Right lobe of liver (tissue), 6 donors: ENCODE data around the gene PLOD3. TPM values are rescaled to one million over a fixed set of nuclear protein-coding genes. Genes with fewer than 3 reads are reported as not detected.
"Not testable (repeated sequence)": the region's sequence is repeated elsewhere in the genome, so short reads cannot be mapped to it uniquely, and the experiment has no call there.

Experiments used
- ATAC-seq, 4 donors: fragments of 200-7000 bp; cut with Tn5 transposase; one replicate each; pipeline ENCODE4 v1.9.1; 2020; ENCODE audit warnings: mild to moderate bottlenecking in 4 of 4, moderate library complexity in 4 of 4
- DNase-seq, 3 donors: peaks; one replicate each; pipeline ENCODE4 v3.0.0-alpha.2; 2020
- H3K27ac ChIP-seq, 3 donors: fragments of 200-600 bp; one replicate each; pipeline ENCODE4 v1.8.0; 2022
- H3K27me3 ChIP-seq, 2 donors: fragments of 200-600 bp; one replicate each; pipeline ENCODE4 v1.8.0; 2022
- H3K36me3 ChIP-seq, 4 donors: fragments of 200-600 bp; sonication (generic) in 1 of 4; one replicate each; pipeline versions ENCODE4 v1.5.1 to v1.8.0; 2017 to 2022; ENCODE audit warnings: control low read depth in 1 of 4
- H3K4me1 ChIP-seq, 4 donors: fragments of 200-600 bp; sonication (generic) in 1 of 4; one replicate each; pipeline versions ENCODE4 v1.5.1 to v1.8.0; 2017 to 2022; ENCODE audit warnings: control low read depth in 1 of 4
- H3K4me3 ChIP-seq, 3 donors: fragments of 200-600 bp; one replicate each; pipeline ENCODE4 v1.8.0; 2022
- H3K9me3 ChIP-seq, 4 donors: fragments of 200-600 bp; sonication (generic) in 1 of 4; one replicate each; pipeline versions ENCODE4 v1.5.1 to v1.8.0; 2017 to 2022; ENCODE audit warnings: control low read depth in 1 of 4
- POLR2A ChIP-seq: fragments of 450-650 bp; IDR thresholded peaks from one replicate; pipeline ENCODE4 v1.6.1; 2017; ENCODE audit warnings: antibody characterized with exemption, mild to moderate bottlenecking
- WGBS: methylation state at CpG from one replicate; pipeline ENCODE4 v1.1.6; 2018; ENCODE audit warnings: low coverage, low lambda C conversion rate; ENCODE audit not compliant: insufficient coverage; ENCODE audit errors: missing lambda C conversion rate; 5-methylcytosine and 5-hydroxymethylcytosine counted together
- intact Hi-C, 2 donors: fragments of 100-400 bp; cut with DNase I; formaldehyde crosslinking; loops; one replicate each; pipeline versions ENCODE4 v1.11.2 to v1.14.1; 2022
- long read RNA-seq: library from polyadenylated mRNA; unstranded; transcript quantifications from one replicate; pipeline ENCODE4 v2.0.0, GENCODE V29; 2019
- total RNA-seq, 6 experiments: library from RNA; depleted of rRNA in 2 of 6; stranded (reverse); fragments of >200 nt in 2 of 6; fragmentation: NEBNext Ultra II Directional in 3 of 6; extraction: Animal tissue kit (Norgen Biotek cat#: 25700) in 3 of 6; gene quantifications; one replicate each; pipeline versions ENCODE4 v1.1.0 to v1.2.4, GENCODE V29; 2016 to 2023
- TF ChIP-seq, protein P1 (sequence below), 4 donors: fragments of 200-600 bp in 3 of 4; fragments of 450-650 bp in 1 of 4; IDR thresholded peaks; one replicate each; pipeline versions ENCODE4 v1.5.1 to v1.8.0; 2016 to 2022; ENCODE audit warnings: antibody characterized with exemption in 4 of 4, mild to moderate bottlenecking in 2 of 4
- donor health status: DM: no; HTN: yes; CAD: no.
- donor health status: DM: no; HTN: no; CAD: no.
- donor health status: DM: no; HTN: no; CAD: no.
- donor health status: DM: no; HTN: yes; CAD: no.
- donor health status: DM: no; HTN: yes; CAD: no.

PLOD3 gene, protein sequence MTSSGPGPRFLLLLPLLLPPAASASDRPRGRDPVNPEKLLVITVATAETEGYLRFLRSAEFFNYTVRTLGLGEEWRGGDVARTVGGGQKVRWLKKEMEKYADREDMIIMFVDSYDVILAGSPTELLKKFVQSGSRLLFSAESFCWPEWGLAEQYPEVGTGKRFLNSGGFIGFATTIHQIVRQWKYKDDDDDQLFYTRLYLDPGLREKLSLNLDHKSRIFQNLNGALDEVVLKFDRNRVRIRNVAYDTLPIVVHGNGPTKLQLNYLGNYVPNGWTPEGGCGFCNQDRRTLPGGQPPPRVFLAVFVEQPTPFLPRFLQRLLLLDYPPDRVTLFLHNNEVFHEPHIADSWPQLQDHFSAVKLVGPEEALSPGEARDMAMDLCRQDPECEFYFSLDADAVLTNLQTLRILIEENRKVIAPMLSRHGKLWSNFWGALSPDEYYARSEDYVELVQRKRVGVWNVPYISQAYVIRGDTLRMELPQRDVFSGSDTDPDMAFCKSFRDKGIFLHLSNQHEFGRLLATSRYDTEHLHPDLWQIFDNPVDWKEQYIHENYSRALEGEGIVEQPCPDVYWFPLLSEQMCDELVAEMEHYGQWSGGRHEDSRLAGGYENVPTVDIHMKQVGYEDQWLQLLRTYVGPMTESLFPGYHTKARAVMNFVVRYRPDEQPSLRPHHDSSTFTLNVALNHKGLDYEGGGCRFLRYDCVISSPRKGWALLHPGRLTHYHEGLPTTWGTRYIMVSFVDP
- total RNA-seq, result 10 to 100 TPM; 41.7 to 57.5 (median 54.3) TPM
- long read RNA-seq, partial matches to known transcripts, result 5 of 8 reads
- long read RNA-seq, other reads (novel, unspliced or antisense), result 0 of 8 reads

DNA sequence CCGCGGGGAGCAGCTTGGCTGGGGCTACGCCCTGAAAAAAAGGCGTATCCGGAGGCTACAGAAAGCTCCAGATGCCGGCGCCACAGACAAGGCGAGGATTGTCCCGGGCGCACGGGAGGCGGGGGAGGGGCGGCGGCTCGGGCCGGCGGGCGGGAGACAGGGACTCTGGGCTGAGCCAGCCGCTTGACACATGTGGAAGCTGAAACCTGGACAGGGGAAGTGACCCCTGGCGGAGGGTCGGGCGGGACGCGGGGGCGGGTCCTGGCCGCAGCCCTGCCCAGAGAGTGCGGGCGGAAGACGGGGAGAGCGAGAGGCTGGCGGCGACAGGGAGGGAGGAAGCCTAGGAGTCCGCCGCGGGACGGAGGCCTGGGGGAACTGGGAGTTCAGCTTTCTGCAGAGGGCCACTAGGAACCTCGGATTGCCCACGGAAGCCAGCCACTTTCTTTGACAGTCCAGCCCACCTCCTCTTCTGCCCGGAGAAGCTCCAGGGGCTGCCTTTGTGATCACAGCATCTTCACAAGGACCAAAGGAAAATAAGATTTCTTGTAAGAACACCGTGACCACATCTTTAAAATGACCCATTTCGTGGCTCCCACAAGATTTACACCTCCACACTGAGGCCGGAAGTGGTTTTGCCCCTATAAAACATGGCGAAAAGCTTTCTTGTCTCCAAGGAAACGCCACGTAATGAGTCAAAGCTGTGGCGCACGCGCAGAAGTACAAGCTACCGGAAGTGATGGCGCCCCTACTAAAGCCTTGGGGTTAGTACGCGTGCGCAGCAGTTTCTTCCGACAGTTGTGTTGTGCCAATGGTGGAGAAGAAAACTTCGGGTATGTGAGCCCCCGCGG lies at the start of gene PLOD3, which contains the start of gene ZNHIT1:
PLOD3 (minus strand) TSS at position 194 of the 848 bp plus-strand sequence. CDS start 307 bp downstream, outside the sequence.
ZNHIT1 (plus strand) TSS at position 778 of the 848 bp plus-strand sequence; CDS start at position 809, 31 bp downstream.
- no peaks in the 10 kb centered on the region for H3K27me3 ChIP-seq
- peak within 1 kb of the TSS; percentile 82 to 97 (median 85) for H3K4me3 ChIP-seq
- peak within 1 kb of the TSS; percentile 89 to 95 (median 90) for H3K27ac ChIP-seq
- WGBS, result 1% methylated on average over 29 of the region's 57 CpGs
- no peaks in the 10 kb centered on the region for H3K9me3 ChIP-seq
- intact Hi-C loops, result no loop called here
- H3K36me3 ChIP-seq, result peaks cover 0 to 13% (median 4%) of the 10 kb centered on the region in 4 donors
- ATAC-seq, result peak; percentile 82 to 92 (median 84)
- TF ChIP-seq, protein P1, sequence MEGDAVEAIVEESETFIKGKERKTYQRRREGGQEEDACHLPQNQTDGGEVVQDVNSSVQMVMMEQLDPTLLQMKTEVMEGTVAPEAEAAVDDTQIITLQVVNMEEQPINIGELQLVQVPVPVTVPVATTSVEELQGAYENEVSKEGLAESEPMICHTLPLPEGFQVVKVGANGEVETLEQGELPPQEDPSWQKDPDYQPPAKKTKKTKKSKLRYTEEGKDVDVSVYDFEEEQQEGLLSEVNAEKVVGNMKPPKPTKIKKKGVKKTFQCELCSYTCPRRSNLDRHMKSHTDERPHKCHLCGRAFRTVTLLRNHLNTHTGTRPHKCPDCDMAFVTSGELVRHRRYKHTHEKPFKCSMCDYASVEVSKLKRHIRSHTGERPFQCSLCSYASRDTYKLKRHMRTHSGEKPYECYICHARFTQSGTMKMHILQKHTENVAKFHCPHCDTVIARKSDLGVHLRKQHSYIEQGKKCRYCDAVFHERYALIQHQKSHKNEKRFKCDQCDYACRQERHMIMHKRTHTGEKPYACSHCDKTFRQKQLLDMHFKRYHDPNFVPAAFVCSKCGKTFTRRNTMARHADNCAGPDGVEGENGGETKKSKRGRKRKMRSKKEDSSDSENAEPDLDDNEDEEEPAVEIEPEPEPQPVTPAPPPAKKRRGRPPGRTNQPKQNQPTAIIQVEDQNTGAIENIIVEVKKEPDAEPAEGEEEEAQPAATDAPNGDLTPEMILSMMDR (IDR thresholded peaks at IDR 0.05), result peak; percentile 10 to 36 (median 24)
- peak; percentile 68 for TF ChIP-seq POLR2A
- H3K4me1 ChIP-seq, result peaks cover 0 to 44% (median 7%) of the 10 kb centered on the region in 4 donors
- peak; percentile 96 to 98 (median 97) for DNase-seq

DNA sequence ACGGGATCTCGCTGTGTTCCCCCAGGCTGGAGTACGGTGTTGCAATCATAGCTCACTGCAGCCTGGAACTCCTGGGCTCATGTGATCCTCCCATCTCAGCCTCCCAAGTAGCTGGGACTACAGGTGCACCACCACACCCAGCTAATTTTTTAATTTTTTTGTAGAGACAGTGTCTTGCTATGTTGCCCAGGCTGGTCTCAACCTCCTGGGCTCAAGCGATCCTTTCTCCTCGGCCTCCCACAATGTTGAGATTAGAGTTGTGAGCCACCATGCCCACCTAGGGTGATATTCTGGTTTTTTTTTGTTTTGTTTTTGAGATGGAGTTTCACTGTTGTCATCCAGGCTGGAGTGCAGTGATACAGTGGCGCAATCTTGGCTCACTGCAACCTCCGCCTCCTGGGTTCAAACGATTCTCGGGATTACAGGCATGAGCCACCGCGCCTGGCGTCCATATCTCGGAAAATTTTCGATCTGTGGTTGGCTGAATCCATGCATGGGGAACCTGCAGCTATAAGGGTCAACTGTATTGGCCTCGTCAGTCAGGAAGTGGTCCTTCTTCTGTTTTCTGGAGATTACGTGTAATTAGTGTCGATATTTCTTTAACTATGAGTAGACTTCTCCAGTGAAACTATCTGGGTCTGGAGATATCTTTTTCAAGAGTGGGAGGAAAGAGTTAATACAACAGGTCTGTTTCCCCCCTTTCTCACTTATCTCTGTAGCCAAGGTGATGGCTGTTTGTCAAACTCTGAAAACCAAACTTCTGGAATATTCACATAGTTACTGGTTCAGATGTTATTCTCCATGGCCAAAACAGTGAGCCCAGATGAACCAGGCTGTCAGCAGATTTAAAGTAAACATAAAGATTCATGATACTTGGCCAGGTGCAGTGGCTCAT lies 48.5 kb upstream of the PLOD3 start:
- TF ChIP-seq, protein P1 (IDR thresholded peaks at IDR 0.05), result no peak
- no peak for TF ChIP-seq POLR2A
- intact Hi-C loops, result no loop called here
- Histone ChIP-seq H3K27me3 (no peaks in the 10 kb centered on the region), H3K9me3 (no peaks in the 10 kb centered on the region), H3K4me1 (no peaks in the 10 kb centered on the region), H3K36me3 (no peaks in the 10 kb centered on the region), H3K27ac (no peak overlapping the region), H3K4me3 (no peak overlapping the region)
- DNase-seq, result no peak
- WGBS, result 62% methylated on average over 15 of the region's 17 CpGs
- ATAC-seq, result peak in 1 of 4 donors; percentile 48

DNA sequence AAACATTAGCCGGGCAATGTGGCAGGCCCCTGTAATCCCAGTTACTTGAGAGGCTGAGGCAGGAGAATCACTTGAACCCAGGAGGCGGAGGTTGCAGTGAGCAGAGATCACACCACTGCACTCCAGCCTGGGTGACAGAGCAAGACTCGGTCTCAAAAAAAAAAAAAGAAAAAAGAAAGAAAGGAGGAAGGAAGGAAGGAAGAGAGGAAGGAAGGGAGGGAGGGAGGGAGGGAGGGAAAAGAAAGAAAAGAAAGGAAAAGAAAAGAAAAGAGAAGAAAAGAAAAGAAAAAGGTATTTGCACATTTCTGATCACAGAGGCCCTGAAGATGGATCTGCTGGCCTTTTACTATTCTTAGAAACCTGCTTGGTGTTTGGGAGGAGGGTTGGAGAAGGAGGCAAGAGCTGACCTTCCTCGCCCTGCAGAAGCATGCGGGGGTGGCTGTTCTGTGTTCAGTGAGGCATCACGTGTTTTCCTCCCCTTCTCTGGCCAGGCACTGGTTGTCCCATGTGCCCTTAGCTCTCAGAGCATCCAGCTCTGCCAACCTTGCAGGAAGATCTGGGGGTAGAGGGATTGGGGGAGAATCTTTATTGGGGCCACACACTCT lies 46.8 kb upstream of the PLOD3 start:
- H3K27ac ChIP-seq, DNase-seq, H3K27me3 ChIP-seq, H3K9me3 ChIP-seq, H3K4me1 ChIP-seq, H3K36me3 ChIP-seq, intact Hi-C loops, H3K4me3 ChIP-seq: not testable (repeated sequence)
- WGBS, result 24% methylated on average over 5 of the region's 6 CpGs
- peak; percentile 36 to 90 (median 50) for ATAC-seq

DNA sequence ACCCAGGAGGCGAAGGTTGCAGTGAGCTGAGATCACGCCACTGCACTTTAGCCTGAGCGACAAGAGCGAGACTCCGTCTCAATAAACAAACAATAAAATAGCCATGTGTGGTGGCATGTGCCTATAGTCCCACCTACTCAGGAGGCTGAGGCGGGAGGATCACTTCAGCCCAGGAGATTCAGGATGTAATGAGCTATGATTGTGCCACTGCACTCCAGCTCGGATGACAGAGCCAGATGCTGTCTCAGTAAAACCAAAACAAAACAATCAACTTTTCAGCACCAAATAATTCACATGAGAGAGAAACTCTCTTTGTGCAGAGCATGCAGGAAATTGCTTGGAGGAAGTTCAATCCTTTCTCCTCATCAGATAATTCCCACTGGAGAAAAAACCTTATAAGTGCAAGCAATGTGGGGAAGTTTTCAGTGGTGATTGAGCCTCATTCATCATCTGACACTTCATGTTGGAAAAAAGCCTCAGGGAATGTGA lies 40.9 kb upstream of the PLOD3 start:
- no peaks in the 10 kb centered on the region for H3K27me3 ChIP-seq
- DNase-seq (no peak), ATAC-seq (no peak)
- no peaks in the 10 kb centered on the region for H3K36me3 ChIP-seq
- no peaks in the 10 kb centered on the region for H3K4me1 ChIP-seq
- no peak overlapping the region for H3K4me3 ChIP-seq
- intact Hi-C loops, result no loop called here
- no peaks in the 10 kb centered on the region for H3K9me3 ChIP-seq
- WGBS, result 82% methylated on average over 4 of the region's 7 CpGs
- no peak for TF ChIP-seq POLR2A
- TF ChIP-seq, protein P1 (IDR thresholded peaks at IDR 0.05), result no peak
- H3K27ac ChIP-seq, result no peak overlapping the region
